Activated B cell treated with CpG ODN at 0.5 μM for 24 hours (primary cell): Measurements from ENCODE around the gene BRME1. TPM values are rescaled to one million over a fixed set of nuclear protein-coding genes. Genes with fewer than 3 reads are reported as not detected.
A peak's percentile ranks its signal among the peaks of the same experiment; 100 is the strongest.
"Not testable (repeated sequence)": the region's sequence is repeated elsewhere in the genome, so short reads cannot be mapped to it uniquely, and the experiment has no call there.

Source experiments
- ATAC-seq: fragments of 200-7000 bp; cut with Tn5 transposase; one replicate; pipeline ENCODE4 v1.10.0; 2021; ENCODE audit warnings: low read depth, mild to moderate bottlenecking, moderate library complexity
- CTCF ChIA-PET: fragments of 350-600 bp; sonication (Branson Sonifier 250); formaldehyde crosslinking; loops from one replicate; lab custom pipeline; 2021; ENCODE audit warnings: antibody characterized with exemption; lab: Charles Lee
- POLR2A ChIA-PET: fragments of 350-600 bp; sonication (Branson Sonifier 250); formaldehyde crosslinking; loops from one replicate; lab custom pipeline; 2021; ENCODE audit warnings: antibody characterized with exemption; lab: Charles Lee
- DNase-seq: peaks from one replicate; pipeline ENCODE4 v3.0.0; 2022
- H3K27ac Mint-ChIP-seq: one replicate; pipeline ENCODE4 v1.8.0; 2020; ENCODE audit warnings: mixed read lengths
- H3K27me3 Mint-ChIP-seq: one replicate; pipeline ENCODE4 v1.8.0; 2021; ENCODE audit warnings: mixed read lengths
- H3K36me3 Mint-ChIP-seq: one replicate; pipeline ENCODE4 v1.8.0; 2021; ENCODE audit warnings: low read depth, mixed read lengths
- H3K4me1 Mint-ChIP-seq: one replicate; pipeline ENCODE4 v1.8.0; 2021; ENCODE audit warnings: mixed read lengths
- H3K4me3 Mint-ChIP-seq: one replicate; pipeline ENCODE4 v1.8.0; 2020; ENCODE audit warnings: mild to moderate bottlenecking, mixed read lengths
- H3K9me3 Mint-ChIP-seq: one replicate; pipeline ENCODE4 v1.8.0; 2020; ENCODE audit warnings: mixed read lengths
- intact Hi-C: fragments of 100-400 bp; cut with micrococcal nuclease; formaldehyde crosslinking; loops from one replicate; pipeline ENCODE4 v1.15.1; 2024
- total RNA-seq: library from RNA; stranded (reverse); gene quantifications from 2 replicates; pipeline ENCODE4 v1.2.3, GENCODE V29; 2022
- TF ChIP-seq, protein P1 (sequence below): fragments of 200-600 bp; IDR thresholded peaks from one replicate; pipeline ENCODE4 v1.8.0; 2022; ENCODE audit warnings: antibody characterized with exemption, mild to moderate bottlenecking

Gene BRME1
- total RNA-seq, 1 donor from 2014 or later = 2.0 TPM

- CTCF ChIA-PET = no interaction called here
- DNase-seq = no peak
- intact Hi-C loops = no loop called here
- H3K9me3 Mint-ChIP-seq = peaks cover 2% of the 10 kb centered on the region
- H3K27ac Mint-ChIP-seq = no peak overlapping the region
- POLR2A ChIA-PET = no interaction called here
- TF ChIP-seq, protein P1, sequence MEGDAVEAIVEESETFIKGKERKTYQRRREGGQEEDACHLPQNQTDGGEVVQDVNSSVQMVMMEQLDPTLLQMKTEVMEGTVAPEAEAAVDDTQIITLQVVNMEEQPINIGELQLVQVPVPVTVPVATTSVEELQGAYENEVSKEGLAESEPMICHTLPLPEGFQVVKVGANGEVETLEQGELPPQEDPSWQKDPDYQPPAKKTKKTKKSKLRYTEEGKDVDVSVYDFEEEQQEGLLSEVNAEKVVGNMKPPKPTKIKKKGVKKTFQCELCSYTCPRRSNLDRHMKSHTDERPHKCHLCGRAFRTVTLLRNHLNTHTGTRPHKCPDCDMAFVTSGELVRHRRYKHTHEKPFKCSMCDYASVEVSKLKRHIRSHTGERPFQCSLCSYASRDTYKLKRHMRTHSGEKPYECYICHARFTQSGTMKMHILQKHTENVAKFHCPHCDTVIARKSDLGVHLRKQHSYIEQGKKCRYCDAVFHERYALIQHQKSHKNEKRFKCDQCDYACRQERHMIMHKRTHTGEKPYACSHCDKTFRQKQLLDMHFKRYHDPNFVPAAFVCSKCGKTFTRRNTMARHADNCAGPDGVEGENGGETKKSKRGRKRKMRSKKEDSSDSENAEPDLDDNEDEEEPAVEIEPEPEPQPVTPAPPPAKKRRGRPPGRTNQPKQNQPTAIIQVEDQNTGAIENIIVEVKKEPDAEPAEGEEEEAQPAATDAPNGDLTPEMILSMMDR = no peak
- H3K36me3 Mint-ChIP-seq = peaks cover 58% of the 10 kb centered on the region
- no peaks in the 10 kb centered on the region for H3K27me3 Mint-ChIP-seq
- H3K4me3 Mint-ChIP-seq = no peak overlapping the region
- no peak for ATAC-seq
- H3K4me1 Mint-ChIP-seq = no peaks in the 10 kb centered on the region
Observed at GRCh38 chr19:13926010-13926409, 20.1 kb upstream of the BRME1 start.

DNA sequence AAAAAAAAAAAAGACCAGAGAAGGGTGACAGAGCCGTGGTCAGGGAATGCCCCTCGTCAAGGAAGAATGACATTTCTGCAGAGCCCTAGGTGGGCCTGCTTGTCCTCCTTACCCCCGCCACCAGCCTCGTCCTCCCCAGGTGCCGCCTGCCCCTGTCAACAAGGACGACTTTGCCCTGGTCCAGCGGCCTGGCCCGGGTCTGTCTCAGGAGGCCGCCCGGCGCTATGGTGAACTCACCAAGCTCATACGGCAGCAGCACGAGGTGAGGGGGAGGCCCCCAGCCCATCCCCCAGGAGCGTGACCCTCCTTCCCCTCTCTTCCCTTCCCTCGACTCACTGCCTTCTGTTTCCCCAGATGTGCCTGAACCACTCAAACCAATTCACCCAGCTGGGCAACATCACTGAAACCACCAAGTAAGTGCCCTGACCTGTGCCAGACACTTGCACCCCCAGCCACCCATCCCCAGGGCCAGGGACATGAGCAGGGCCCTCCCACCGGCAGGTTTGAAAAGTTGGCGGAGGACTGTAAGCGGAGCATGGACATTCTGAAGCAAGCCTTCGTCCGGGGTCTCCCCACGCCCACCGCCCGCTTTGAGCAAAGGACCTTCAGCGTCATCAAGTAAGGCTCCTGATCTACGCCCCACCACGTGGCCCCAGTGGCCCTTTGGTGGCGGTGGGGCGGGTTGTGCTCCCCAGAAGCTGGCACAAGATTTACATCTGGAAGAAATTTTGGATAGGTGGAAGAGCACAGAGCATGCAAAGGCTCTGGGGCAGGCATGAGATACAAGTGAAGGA, 17.5 kb upstream of the BRME1 start:
- peaks cover 3% of the 10 kb centered on the region for H3K9me3 Mint-ChIP-seq
- intact Hi-C loops = no loop called here
- no peaks in the 10 kb centered on the region for H3K4me1 Mint-ChIP-seq
- no peak overlapping the region for H3K27ac Mint-ChIP-seq
- no peaks in the 10 kb centered on the region for H3K27me3 Mint-ChIP-seq
- DNase-seq (no peak), ATAC-seq (no peak)
- ChIA-PET CTCF (no interaction called here), POLR2A (no interaction called here)
- H3K36me3 Mint-ChIP-seq = peaks cover 69% of the 10 kb centered on the region
- TF ChIP-seq, protein P1 = no peak
- H3K4me3 Mint-ChIP-seq = no peak overlapping the region

DNA sequence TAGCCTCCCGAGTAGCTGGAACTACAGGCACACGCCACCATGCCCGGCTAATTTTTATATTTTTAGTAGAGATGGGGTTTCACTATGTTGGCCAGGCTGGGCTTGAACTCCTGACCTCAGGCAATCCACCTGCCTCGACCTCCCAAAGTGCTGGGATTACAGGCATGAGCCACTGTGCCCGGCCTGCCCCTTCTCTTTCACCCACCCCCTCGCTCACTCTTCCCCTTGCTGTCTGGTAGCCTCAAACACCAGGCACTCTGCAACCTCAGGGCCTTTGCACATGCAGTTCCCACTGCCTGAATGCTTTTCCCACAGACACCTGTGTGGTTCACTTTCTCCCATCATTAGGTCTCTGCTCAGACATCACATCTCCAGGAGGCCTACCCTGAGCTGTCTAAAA, 16.2 kb upstream of the BRME1 start:
- ATAC-seq, H3K27me3 Mint-ChIP-seq, H3K9me3 Mint-ChIP-seq, CTCF ChIA-PET, DNase-seq, H3K27ac Mint-ChIP-seq, H3K4me1 Mint-ChIP-seq, H3K4me3 Mint-ChIP-seq, POLR2A ChIA-PET, intact Hi-C loops: not testable (repeated sequence)
- peaks cover 68% of the 10 kb centered on the region for H3K36me3 Mint-ChIP-seq

- Mint-ChIP-seq H3K27ac (no peak overlapping the region), H3K27me3 (no peaks in the 10 kb centered on the region), H3K9me3 (peaks cover 3% of the 10 kb centered on the region), H3K4me1 (no peaks in the 10 kb centered on the region), H3K36me3 (peaks cover 66% of the 10 kb centered on the region), H3K4me3 (no peak overlapping the region)
- ChIA-PET CTCF (interaction anchor here (0.9 kb wide), 1 partner anchor 110 kb away, joined by 3 read pairs; the partner anchor contains the start of gene IL27RA), POLR2A (interaction anchor here (0.6 to 1.0 kb wide), 2 partner anchors 110 to 127 kb away, joined by 3 to 4 read pairs; partner anchors contain the start of gene IL27RA)
- intact Hi-C loops = loop anchor here (1.0 kb wide), 1 partner anchor 15 kb away; the partner anchor contains the start of genes BRME1 and CC2D1A
- ATAC-seq (peak; percentile 82), DNase-seq (no peak)
- TF ChIP-seq, protein P1 = no peak
Observed at GRCh38 chr19:13920940-13921747, 15.2 kb upstream of the BRME1 start.

DNA sequence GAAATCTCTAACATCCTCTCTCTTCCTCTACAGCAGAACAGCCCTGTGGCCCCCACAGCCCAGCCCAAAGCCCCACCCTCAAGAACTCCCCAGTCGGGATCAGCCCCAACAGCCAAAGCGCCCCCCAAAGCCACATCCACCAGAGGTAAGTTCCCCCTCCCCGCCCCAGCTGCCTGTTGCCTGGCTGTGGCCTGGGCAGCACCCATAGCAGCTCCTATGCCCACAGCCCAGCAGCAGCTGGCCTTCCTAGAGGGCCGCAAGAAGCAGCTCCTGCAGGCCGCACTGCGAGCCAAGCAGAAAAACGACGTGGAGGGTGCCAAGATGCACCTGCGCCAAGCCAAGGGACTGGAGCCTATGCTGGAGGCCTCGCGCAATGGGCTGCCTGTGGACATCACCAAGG, 14.6 kb upstream of the BRME1 start:
- H3K9me3 Mint-ChIP-seq = peaks cover 3% of the 10 kb centered on the region
- H3K36me3 Mint-ChIP-seq = peaks cover 69% of the 10 kb centered on the region
- DNase-seq = no peak
- H3K27me3 Mint-ChIP-seq = no peaks in the 10 kb centered on the region
- no peaks in the 10 kb centered on the region for H3K4me1 Mint-ChIP-seq
- H3K4me3 Mint-ChIP-seq = no peak overlapping the region
- no peak overlapping the region for H3K27ac Mint-ChIP-seq
- CTCF ChIA-PET = no interaction called here
- no peak for ATAC-seq
- TF ChIP-seq, protein P1 = no peak
- POLR2A ChIA-PET = interaction anchor here (1.0 kb wide), 1 partner anchor 111 kb away, joined by 4 read pairs; the partner anchor contains the start of gene IL27RA
- intact Hi-C loops = no loop called here
